ENCODE data around the gene CHAC1. TPM values are rescaled to one million over a fixed set of nuclear protein-coding genes. Genes with fewer than 3 reads are reported as not detected.
A peak's percentile ranks its signal among the peaks of the same experiment; 100 is the strongest.

The CHAC1 gene
- total RNA-seq, 1 experiment from 2014 or later, result 48.7 TPM

DNA sequence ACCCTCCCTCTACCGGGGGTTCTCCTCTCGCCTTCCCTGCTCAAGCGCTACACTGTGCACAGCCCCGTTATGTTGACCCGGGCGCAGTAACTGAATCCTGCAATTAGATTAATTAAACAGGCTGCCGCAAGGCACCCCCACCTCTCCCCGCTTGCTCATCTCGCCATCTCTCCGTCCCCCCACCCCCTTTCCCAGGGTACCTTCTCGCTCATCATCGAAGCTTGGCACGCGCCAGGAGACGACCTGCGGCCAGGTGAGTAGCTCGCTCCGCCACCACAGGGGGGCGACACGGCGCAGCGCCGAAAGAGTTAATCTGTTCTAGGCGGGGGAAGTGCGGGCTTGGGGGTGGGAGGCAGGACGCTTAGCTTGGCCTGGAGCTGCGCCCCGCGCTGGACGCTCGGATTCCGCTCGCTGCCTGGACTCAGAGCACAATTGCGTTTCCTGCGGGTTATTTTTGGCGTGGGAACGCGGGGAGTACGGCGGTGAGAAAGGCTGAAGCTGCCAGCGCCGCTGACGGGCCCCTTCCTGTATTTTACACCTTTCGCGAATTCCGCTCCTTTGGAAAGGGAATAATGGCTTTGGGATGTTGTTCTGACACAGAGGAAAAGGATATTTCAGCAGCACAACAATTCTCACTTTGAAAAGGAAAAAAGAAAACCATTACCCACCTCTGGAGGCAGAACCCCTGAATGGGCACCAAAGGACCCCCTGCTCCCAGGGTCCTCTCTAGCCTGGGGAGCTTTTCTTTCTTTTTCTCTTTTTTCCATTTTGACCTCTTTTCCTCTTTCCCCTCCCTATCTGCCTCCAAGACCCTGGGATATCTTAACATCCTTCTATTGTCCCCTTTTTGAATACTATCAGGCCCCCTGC is 22.6 kb upstream of the CHAC1 start:
- H3K4ac ChIP-seq (ENCODE audit: low read depth, low read length), result no peak overlapping the region
- H3K79me1 ChIP-seq (ENCODE audit: insufficient read depth, low read depth, low read length, poor library complexity, severe bottlenecking), result no peaks in the 10 kb centered on the region
- no peak overlapping the region for H3K14ac ChIP-seq (ENCODE audit: insufficient read depth, low read length)
- no peak overlapping the region for H2BK12ac ChIP-seq (ENCODE audit: insufficient read length, low read depth, low read length)
- H3K23me2 ChIP-seq (ENCODE audit: insufficient read length, low read depth, low read length, poor library complexity, severe bottlenecking), result peaks cover 34% of the 10 kb centered on the region
- TF ChIP-seq, protein P1, sequence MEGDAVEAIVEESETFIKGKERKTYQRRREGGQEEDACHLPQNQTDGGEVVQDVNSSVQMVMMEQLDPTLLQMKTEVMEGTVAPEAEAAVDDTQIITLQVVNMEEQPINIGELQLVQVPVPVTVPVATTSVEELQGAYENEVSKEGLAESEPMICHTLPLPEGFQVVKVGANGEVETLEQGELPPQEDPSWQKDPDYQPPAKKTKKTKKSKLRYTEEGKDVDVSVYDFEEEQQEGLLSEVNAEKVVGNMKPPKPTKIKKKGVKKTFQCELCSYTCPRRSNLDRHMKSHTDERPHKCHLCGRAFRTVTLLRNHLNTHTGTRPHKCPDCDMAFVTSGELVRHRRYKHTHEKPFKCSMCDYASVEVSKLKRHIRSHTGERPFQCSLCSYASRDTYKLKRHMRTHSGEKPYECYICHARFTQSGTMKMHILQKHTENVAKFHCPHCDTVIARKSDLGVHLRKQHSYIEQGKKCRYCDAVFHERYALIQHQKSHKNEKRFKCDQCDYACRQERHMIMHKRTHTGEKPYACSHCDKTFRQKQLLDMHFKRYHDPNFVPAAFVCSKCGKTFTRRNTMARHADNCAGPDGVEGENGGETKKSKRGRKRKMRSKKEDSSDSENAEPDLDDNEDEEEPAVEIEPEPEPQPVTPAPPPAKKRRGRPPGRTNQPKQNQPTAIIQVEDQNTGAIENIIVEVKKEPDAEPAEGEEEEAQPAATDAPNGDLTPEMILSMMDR (conservative IDR thresholded peaks at IDR 0.05), result peak; percentile 63
- no peak overlapping the region for H3K9ac ChIP-seq (ENCODE audit: extremely low read depth, insufficient read length, low read length)
- H3K4me2 ChIP-seq (ENCODE audit: insufficient read depth, insufficient read length, low read length), result peak overlapping the region; percentile 68
- H3K4me1 Mint-ChIP-seq, result peaks cover 29 to 39% of the 10 kb centered on the region in 2 experiments
- H3K4me1 ChIP-seq (ENCODE audit: insufficient read depth, low read length), result peaks cover 3% of the 10 kb centered on the region; the same call in 1 of the 2 replicates
- H3K27me3 ChIP-seq (ENCODE audit: insufficient read depth, low read length), result peaks cover 43% of the 10 kb centered on the region
- peaks cover 98% of the 10 kb centered on the region for H3K27me3 Mint-ChIP-seq (ENCODE audit: low read depth)
- H3K56ac ChIP-seq (ENCODE audit: insufficient read length, low read depth, low read length), result no peak overlapping the region
- no peak overlapping the region for H3K18ac ChIP-seq (ENCODE audit: insufficient read length, low read depth, low read length)
- H3K4me3 Mint-ChIP-seq, result peak overlapping the region; percentile 58 to 87
- H2BK15ac ChIP-seq (ENCODE audit: low read depth, low read length), result no peak overlapping the region
- H2BK5ac ChIP-seq (ENCODE audit: insufficient read length, low read length), result no peak overlapping the region
- H3K9me3 ChIP-seq (ENCODE audit: control insufficient read depth, low read depth, low read length), result no peaks in the 10 kb centered on the region
- peaks cover 0 to 3% of the 10 kb centered on the region in 2 experiments; a peak in 3 of 5 replicates for H3K9me3 Mint-ChIP-seq
- no peak overlapping the region for H2BK120ac ChIP-seq (ENCODE audit: low read depth, low read length, poor library complexity, severe bottlenecking)
- H3K27ac Mint-ChIP-seq, result no peak overlapping the region; a peak in 1 of 7 replicates
- H3K23ac ChIP-seq (ENCODE audit: insufficient read length, low read depth, low read length), result no peak overlapping the region
- H3T11ph ChIP-seq (ENCODE audit: low read length), result no peak overlapping the region
- no CpG with 5 or more reads among the region's 46 CpGs for WGBS (ENCODE audit: extremely low coverage, insufficient read length, low lambda C conversion rate)
- no peak overlapping the region for H2BK20ac ChIP-seq (ENCODE audit: low read depth, low read length, poor library complexity, severe bottlenecking)
- H4K5ac ChIP-seq (ENCODE audit: insufficient read length, low read depth, low read length), result no peak overlapping the region
- no peaks in the 10 kb centered on the region for H3K79me2 ChIP-seq (ENCODE audit: insufficient read depth, low read length)
- no peak overlapping the region for H2AFZ ChIP-seq (ENCODE audit: low read length)
- no peaks in the 10 kb centered on the region for H4K20me1 ChIP-seq (ENCODE audit: control insufficient read depth, insufficient read depth, insufficient read length)
- no peak overlapping the region for H4K91ac ChIP-seq (ENCODE audit: insufficient read length, low read depth, low read length)
- no peaks in the 10 kb centered on the region; a peak in 1 of 7 replicates for H3K36me3 Mint-ChIP-seq (ENCODE audit: insufficient read depth in 1 of 3, low read depth in 3 of 3)
- no peak overlapping the region for H3K27ac ChIP-seq (ENCODE audit: insufficient read length, low read depth, low read length)
- no peak overlapping the region for H2AK5ac ChIP-seq (ENCODE audit: insufficient read length, low read length)
- no peak overlapping the region for H4K8ac ChIP-seq (replicated peaks; ENCODE audit: insufficient read length, low read depth, low read length)
- DNase-seq, result peak; percentile 88

All from H9 (cell line).